SJSA1 (cell line): Measurements from ENCODE around the gene OR6T1. TPM values are rescaled to one million over a fixed set of nuclear protein-coding genes. Genes with fewer than 3 reads are reported as not detected.

ENCODE experiments used
- DNase-seq, 2 experiments: peaks; one replicate each; pipeline ENCODE4 v3.0.0-alpha.2; 2015 to 2020; ENCODE audit warnings: low spot score in 2 of 2, low read depth in 1 of 2
- H3K27ac ChIP-seq: fragments of 250-450 bp; sonication (Bioruptor Pico); 2 replicates; pipeline ENCODE4 v1.5.1; 2020; ENCODE audit warnings: mild to moderate bottlenecking, moderate library complexity
- H3K27me3 ChIP-seq: fragments of 250-450 bp; sonication (Bioruptor Pico); replicated peaks from 2 replicates; pipeline ENCODE4 v1.5.1; 2020; ENCODE audit warnings: mild to moderate bottlenecking, moderate library complexity
- H3K36me3 ChIP-seq: fragments of 250-450 bp; sonication (Bioruptor Pico); 2 replicates; pipeline ENCODE4 v1.5.1; 2020; ENCODE audit warnings: mild to moderate bottlenecking
- H3K4me1 ChIP-seq: fragments of 250-450 bp; sonication (Bioruptor Pico); replicated peaks from 2 replicates; pipeline ENCODE4 v1.6.1; 2021; ENCODE audit warnings: mild to moderate bottlenecking
- H3K4me3 ChIP-seq: fragments of 250-450 bp; sonication (Bioruptor Pico); 2 replicates; pipeline ENCODE4 v1.5.1; 2020; ENCODE audit warnings: mild to moderate bottlenecking
- H3K9me3 ChIP-seq: fragments of 250-450 bp; sonication (Bioruptor Pico); replicated peaks from 2 replicates; pipeline ENCODE4 v1.5.1; 2020; ENCODE audit warnings: mild to moderate bottlenecking
- total RNA-seq: library from RNA; depleted of rRNA; stranded (reverse); fragments of >200 nt; shearing (Covaris generic); gene quantifications from 2 replicates; pipeline ENCODE4 v1.2.3, GENCODE V29; 2014; rRNA removed

The OR6T1 gene
- total RNA-seq, 1 experiment from 2014 or later = not detected

DNA sequence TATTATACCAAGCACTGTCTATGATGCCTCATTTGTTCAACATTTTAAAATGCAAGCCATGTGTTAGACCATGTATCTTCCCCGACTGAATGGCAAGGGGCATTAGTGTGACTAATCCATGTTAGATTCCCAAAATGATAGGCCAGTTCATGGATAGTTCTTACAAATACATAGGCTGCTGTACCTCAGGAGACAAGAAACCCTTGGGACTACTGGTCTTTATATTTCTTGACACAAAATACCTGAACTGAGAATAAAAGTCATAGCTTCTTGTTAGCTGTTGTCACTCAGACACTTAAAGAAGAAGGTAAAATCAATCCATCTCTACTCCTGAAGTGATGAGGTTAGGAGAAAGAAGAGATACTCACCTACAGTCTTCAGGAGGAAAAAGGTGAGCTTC is 41.8 kb downstream of the OR6T1 start, which contains the start of gene OR8D4:
Gene OR8D4, plus strand, starts transcription at position 301 of the 400 bp plus-strand sequence. CDS start 4,265 bp downstream, outside the sequence.
- no peaks in the 10 kb centered on the region for H3K27me3 ChIP-seq
- H3K4me1 ChIP-seq = no peaks in the 10 kb centered on the region
- H3K9me3 ChIP-seq = no peaks in the 10 kb centered on the region
- H3K36me3 ChIP-seq = no peaks in the 10 kb centered on the region
- no peak within 1 kb of the TSS for H3K27ac ChIP-seq
- no peak for DNase-seq
- no peak within 1 kb of the TSS for H3K4me3 ChIP-seq

DNA sequence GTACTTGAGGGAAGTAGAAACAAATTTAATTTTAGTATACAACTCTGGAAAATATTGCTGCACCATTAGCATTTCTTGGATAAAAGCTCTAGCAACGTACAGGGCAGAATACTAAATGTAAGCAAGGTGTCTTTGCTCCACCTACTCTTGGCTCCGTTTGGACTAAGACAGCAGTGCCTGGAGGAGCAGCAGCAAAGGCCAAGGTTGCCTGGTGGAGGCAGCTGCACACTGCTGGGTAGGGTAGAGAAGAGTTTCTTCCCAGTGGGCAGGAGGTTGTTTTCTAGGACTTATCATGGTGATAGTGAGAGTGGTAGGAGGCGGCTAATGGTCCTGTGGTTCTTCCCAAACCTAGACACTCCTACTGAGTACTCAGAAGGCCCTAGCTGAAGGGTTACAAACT is 43.8 kb downstream of the OR6T1 start:
- Histone ChIP-seq H3K27ac (no peak overlapping the region), H3K36me3 (no peaks in the 10 kb centered on the region), H3K9me3 (no peaks in the 10 kb centered on the region), H3K4me3 (no peak overlapping the region), H3K27me3 (no peaks in the 10 kb centered on the region), H3K4me1 (no peaks in the 10 kb centered on the region)
- DNase-seq = no peak

Other genes with a start within 250 kb of the OR6T1 start
- 1.6 and 6.6 TPM in 2 replicates for gene ZNF202, start 202.2 kb downstream of the OR6T1 start, total RNA-seq
- gene OR6X1, start 189.3 kb downstream of the OR6T1 start, total RNA-seq = not detected in 2 replicates
- gene OR6M1, start 137.5 kb downstream of the OR6T1 start, total RNA-seq = not detected in 2 replicates
- gene TMEM225, start 58.2 kb downstream of the OR6T1 start, total RNA-seq = not detected in 2 replicates
- gene OR8D4, start 41.7 kb downstream of the OR6T1 start, total RNA-seq = not detected in 2 replicates
- not detected in 2 replicates for gene OR4D5, start 4.2 kb downstream of the OR6T1 start, total RNA-seq
- gene OR10S1, start 33.9 kb upstream of the OR6T1 start, total RNA-seq = not detected in 2 replicates
- not detected in 2 replicates for gene OR10G6, start 51.3 kb upstream of the OR6T1 start, total RNA-seq
- not detected in 2 replicates for gene OR10G4, start 69.2 kb upstream of the OR6T1 start, total RNA-seq
- not detected in 2 replicates for gene OR10G9, start 79.2 kb upstream of the OR6T1 start, total RNA-seq
- not detected in 2 replicates for gene OR10G8, start 83.0 kb upstream of the OR6T1 start, total RNA-seq
- gene OR10G7, start 97.5 kb upstream of the OR6T1 start, total RNA-seq = not detected in 2 replicates
- gene VWA5A, start 171.6 kb upstream of the OR6T1 start, total RNA-seq = 18.1 and 24.8 TPM in 2 replicates
- not detected in 2 replicates for gene OR10D3, start 239.5 kb upstream of the OR6T1 start, total RNA-seq